ENCODE measurements around the gene BTN3A1.
"Not testable (repeated sequence)": the region's sequence is repeated elsewhere in the genome, so short reads cannot be mapped to it uniquely, and the experiment has no call there.

BTN3A1 gene

GRCh38 chr6:26431258-26432172 is 29.4 kb downstream of the BTN3A1 start:
- H3K4me2 ChIP-seq (ENCODE audit: low read length): no peak overlapping the region
- TF ChIP-seq EZH2phosphoT487 (IDR thresholded peaks at IDR 0.05; ENCODE audit: borderline replicate concordance, low read length) (no peak), CTCF (IDR thresholded peaks at IDR 0.05; ENCODE audit: low read depth, low read length, poor library complexity, severe bottlenecking) (no peak)
- H3K79me2 ChIP-seq (ENCODE audit: control insufficient read depth, low read length): no peaks in the 10 kb centered on the region
- no peaks in the 10 kb centered on the region for H3K9me2 ChIP-seq (replicated peaks; ENCODE audit: control insufficient read depth, low read length)
- peaks cover 3% of the 10 kb centered on the region; the same call in 1 of the 2 replicates for H3K36me3 ChIP-seq (ENCODE audit: control insufficient read depth, low read length)
- no peaks in the 10 kb centered on the region for H3K27me3 ChIP-seq (ENCODE audit: control insufficient read depth, low read length)
- peaks cover 6% of the 10 kb centered on the region for H3K9me3 ChIP-seq (ENCODE audit: control insufficient read depth, insufficient read depth, low read length)
- no peaks in the 10 kb centered on the region for H4K20me1 ChIP-seq (ENCODE audit: control insufficient read depth, insufficient read depth, low read depth, low read length)
- no peak overlapping the region for H3K27ac ChIP-seq (ENCODE audit: low read depth, low read length)
- no peak overlapping the region for H3K4me3 ChIP-seq (ENCODE audit: low read length)
- no peaks in the 10 kb centered on the region for H3K4me1 ChIP-seq (ENCODE audit: control insufficient read depth, low read length)
- H3F3A ChIP-seq (ENCODE audit: control insufficient read depth, insufficient read depth): no peaks in the 10 kb centered on the region

- H3K4me3 ChIP-seq (ENCODE audit: low read length): no peak overlapping the region
- no peaks in the 10 kb centered on the region for H3K4me1 ChIP-seq (ENCODE audit: control insufficient read depth, low read length)
- no peak for TF ChIP-seq CTCF (IDR thresholded peaks at IDR 0.05; ENCODE audit: low read depth, low read length, poor library complexity, severe bottlenecking)
- no peak for TF ChIP-seq EZH2phosphoT487 (IDR thresholded peaks at IDR 0.05; ENCODE audit: borderline replicate concordance, low read length)
- H3K9me3 ChIP-seq (ENCODE audit: control insufficient read depth, insufficient read depth, low read length): peaks cover 6% of the 10 kb centered on the region
- H3K27ac ChIP-seq (ENCODE audit: low read depth, low read length): no peak overlapping the region
- no peaks in the 10 kb centered on the region for H4K20me1 ChIP-seq (ENCODE audit: control insufficient read depth, insufficient read depth, low read depth, low read length)
- peaks cover 3% of the 10 kb centered on the region; the same call in 1 of the 2 replicates for H3K36me3 ChIP-seq (ENCODE audit: control insufficient read depth, low read length)
- no peaks in the 10 kb centered on the region for H3K9me2 ChIP-seq (replicated peaks; ENCODE audit: control insufficient read depth, low read length)
- no peaks in the 10 kb centered on the region for H3K79me2 ChIP-seq (ENCODE audit: control insufficient read depth, low read length)
- H3F3A ChIP-seq (ENCODE audit: control insufficient read depth, insufficient read depth): no peaks in the 10 kb centered on the region
- H3K4me2 ChIP-seq (ENCODE audit: low read length): no peak overlapping the region
- no peaks in the 10 kb centered on the region for H3K27me3 ChIP-seq (ENCODE audit: control insufficient read depth, low read length)
Measured at GRCh38 chr6:26432627-26433201, 30.6 kb downstream of the BTN3A1 start.

- H3F3A ChIP-seq (ENCODE audit: control insufficient read depth, insufficient read depth); H3K27me3 ChIP-seq (ENCODE audit: control insufficient read depth, low read length); H3K4me3 ChIP-seq (ENCODE audit: low read length); H3K4me1 ChIP-seq (ENCODE audit: control insufficient read depth, low read length); H3K9me3 ChIP-seq (ENCODE audit: control insufficient read depth, insufficient read depth, low read length); H3K27ac ChIP-seq (ENCODE audit: low read depth, low read length); H3K79me2 ChIP-seq (ENCODE audit: control insufficient read depth, low read length); H3K9me2 ChIP-seq (replicated peaks; ENCODE audit: control insufficient read depth, low read length); H3K36me3 ChIP-seq (ENCODE audit: control insufficient read depth, low read length); H4K20me1 ChIP-seq (ENCODE audit: control insufficient read depth, insufficient read depth, low read depth, low read length); H3K4me2 ChIP-seq (ENCODE audit: low read length): not testable (repeated sequence)
Measured at GRCh38 chr6:26433680-26434079, 31.6 kb downstream of the BTN3A1 start.

- no peaks in the 10 kb centered on the region for H3F3A ChIP-seq (ENCODE audit: control insufficient read depth, insufficient read depth)
- H3K9me3 ChIP-seq (ENCODE audit: control insufficient read depth, insufficient read depth, low read length): peaks cover 6% of the 10 kb centered on the region
- peaks cover 14% of the 10 kb centered on the region for H3K4me1 ChIP-seq (ENCODE audit: control insufficient read depth, low read length)
- H3K79me2 ChIP-seq (ENCODE audit: control insufficient read depth, low read length): no peaks in the 10 kb centered on the region
- TF ChIP-seq EZH2phosphoT487 (IDR thresholded peaks at IDR 0.05; ENCODE audit: borderline replicate concordance, low read length): no peak
- no peak for TF ChIP-seq CTCF (IDR thresholded peaks at IDR 0.05; ENCODE audit: low read depth, low read length, poor library complexity, severe bottlenecking)
- H3K9me2 ChIP-seq (replicated peaks; ENCODE audit: control insufficient read depth, low read length): no peaks in the 10 kb centered on the region
- no peak overlapping the region for H3K4me3 ChIP-seq (ENCODE audit: low read length)
- H3K4me2 ChIP-seq (ENCODE audit: low read length): no peak overlapping the region
- peaks cover 3% of the 10 kb centered on the region; the same call in 1 of the 2 replicates for H3K36me3 ChIP-seq (ENCODE audit: control insufficient read depth, low read length)
- H3K27ac ChIP-seq (ENCODE audit: low read depth, low read length): no peak overlapping the region
- H3K27me3 ChIP-seq (ENCODE audit: control insufficient read depth, low read length): no peaks in the 10 kb centered on the region
- no peaks in the 10 kb centered on the region for H4K20me1 ChIP-seq (ENCODE audit: control insufficient read depth, insufficient read depth, low read depth, low read length)
Measured at GRCh38 chr6:26436018-26436417, 33.9 kb downstream of the BTN3A1 start.

Data from DOHH2 (cell line).